ENCODE results near the gene NEAT1.

GRCh38 chr11:65444314-65445051 lies 21.9 kb downstream of the NEAT1 start:
- TF ChIP-seq ATF2 (IDR thresholded peaks at IDR 0.05; ENCODE audit: low read length), result no peak
- no peak for TF ChIP-seq CTCF (IDR thresholded peaks at IDR 0.05; ENCODE audit: control extremely low read depth in 1 of 3, insufficient read depth in 1 of 3, low read depth in 1 of 3, low read length in 3 of 3)
- no peak for TF ChIP-seq MAFK (IDR thresholded peaks at IDR 0.05; ENCODE audit: low read depth, low read length)
- TF ChIP-seq RFX5 (IDR thresholded peaks at IDR 0.05; ENCODE audit: borderline replicate concordance, low read depth, low read length), result no peak
- TF ChIP-seq CREB1 (IDR thresholded peaks at IDR 0.05), result no peak
- no peak for TF ChIP-seq POLR2AphosphoS5 (IDR thresholded peaks at IDR 0.05; ENCODE audit: low read depth, low read length)
- TF ChIP-seq GABPA (IDR thresholded peaks at IDR 0.05; ENCODE audit: borderline replicate concordance, insufficient read depth, low read length), result no peak
- no peak for TF ChIP-seq ATF3 (IDR thresholded peaks at IDR 0.05; ENCODE audit: insufficient read depth, low read depth, low read length)
- no peak for TF ChIP-seq RAD21 (IDR thresholded peaks at IDR 0.05 in 1 of 2, conservative IDR thresholded peaks at IDR 0.05 in 1 of 2; ENCODE audit: low read depth in 2 of 2, low read length in 2 of 2)
- TF ChIP-seq CBX5 (IDR thresholded peaks at IDR 0.05; ENCODE audit: low read depth, low read length), result no peak
- no peak for TF ChIP-seq SIRT6 (IDR thresholded peaks at IDR 0.05; ENCODE audit: low read length)
- TF ChIP-seq SRF (IDR thresholded peaks at IDR 0.05; ENCODE audit: low read depth, low read length), result no peak

Measured in H1 (cell line).